GM18520 (cell line): ENCODE measurements around the gene TBC1D1.

ENCODE experiments used
- ATAC-seq: cut with Tn5 transposase; IDR thresholded peaks from one replicate; pipeline ENCODE4 v1.9.1; 2021; ENCODE audit not compliant: unreplicated experiment

The TBC1D1 gene

GRCh38 chr4:38095691-38096090 lies 204.8 kb downstream of the TBC1D1 start:
- no peak for ATAC-seq

DNA sequence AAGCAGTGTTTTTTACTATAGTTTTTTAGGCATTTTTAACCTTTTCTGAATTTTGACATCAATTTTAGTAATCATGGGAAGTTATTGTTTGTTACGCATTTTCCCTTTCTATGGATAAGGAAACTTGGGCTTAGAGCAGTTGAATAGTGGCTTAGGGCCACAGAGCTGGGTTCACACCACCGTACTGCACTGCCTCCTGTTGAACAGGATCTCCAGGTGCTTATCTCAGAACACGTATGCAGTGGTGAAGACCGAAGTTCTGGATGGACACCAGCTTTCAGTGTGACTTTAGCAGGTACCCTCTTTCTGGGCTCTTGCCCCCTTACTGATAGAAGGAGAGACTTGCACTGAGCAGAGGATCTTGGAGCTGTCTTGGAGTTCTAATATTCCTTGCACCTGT lies 206.9 kb downstream of the TBC1D1 start:
- ATAC-seq, result no peak

DNA sequence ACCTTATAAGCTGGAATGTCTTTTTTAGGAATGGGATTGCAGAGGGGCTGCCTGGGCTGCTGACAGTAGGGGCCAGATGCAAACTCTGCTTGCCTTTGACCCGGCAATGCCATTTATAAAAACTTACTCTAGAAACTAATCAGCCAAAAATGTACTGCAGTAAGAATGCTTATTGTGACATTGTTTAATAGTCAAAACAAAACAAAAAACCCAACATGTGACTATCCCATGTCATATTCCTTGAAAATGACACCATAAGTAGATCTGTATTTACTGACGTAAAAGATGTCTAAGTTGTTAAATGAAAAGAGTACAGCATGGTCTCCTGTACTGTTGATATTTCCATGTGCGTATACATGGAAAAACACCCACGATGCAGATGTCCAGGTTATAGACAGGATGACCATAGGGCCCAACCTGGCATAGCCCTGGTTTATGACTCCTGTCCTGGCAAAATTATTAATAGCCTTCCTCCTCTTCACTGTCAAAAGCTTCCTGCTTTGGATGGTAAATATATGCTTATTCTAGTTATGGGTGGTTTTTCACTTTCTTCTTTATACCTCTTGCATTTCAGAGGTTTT lies 208.2 kb downstream of the TBC1D1 start:
- no peak for ATAC-seq

- ATAC-seq, result no peak
Measured at GRCh38 chr4:38099908-38100407, 209.1 kb downstream of the TBC1D1 start.

DNA sequence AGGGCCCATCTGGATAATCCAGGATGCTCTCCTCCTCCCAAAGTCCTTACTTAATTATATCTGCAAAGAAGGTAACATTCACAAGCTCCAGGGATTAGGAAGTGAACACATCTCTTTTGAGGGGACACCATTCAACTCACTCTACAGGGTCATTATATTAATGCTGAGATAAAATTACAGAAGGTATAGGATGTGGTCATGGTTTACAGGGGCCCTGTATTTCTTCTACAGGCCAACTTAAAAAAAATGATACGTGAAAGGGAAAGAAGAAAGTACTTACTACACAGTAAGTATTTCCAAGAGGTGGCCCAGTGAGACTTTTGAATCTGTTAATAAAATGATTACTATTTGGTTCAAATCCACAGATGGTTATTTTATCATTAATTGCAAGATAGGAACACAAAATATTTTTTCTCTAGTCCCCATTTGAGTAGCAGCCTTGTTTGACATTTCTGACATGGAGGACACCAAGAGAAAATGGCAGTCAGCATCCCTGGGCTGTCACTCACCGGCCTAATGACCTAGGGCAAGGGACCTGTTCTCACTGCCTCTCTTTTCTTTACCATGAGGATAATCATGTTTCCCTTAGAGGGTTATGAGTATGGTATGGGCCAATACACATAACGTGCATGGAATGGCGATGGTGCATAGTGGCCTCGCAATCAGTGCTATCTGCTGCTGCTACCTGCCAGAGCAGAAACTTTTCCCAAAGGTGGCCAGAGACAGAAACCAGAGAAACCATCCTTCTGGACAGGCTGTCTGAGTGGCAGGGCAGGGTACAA lies 209.8 kb downstream of the TBC1D1 start:
- no peak for ATAC-seq

- no peak for ATAC-seq
Measured at GRCh38 chr4:38101563-38101962, 210.7 kb downstream of the TBC1D1 start.

DNA sequence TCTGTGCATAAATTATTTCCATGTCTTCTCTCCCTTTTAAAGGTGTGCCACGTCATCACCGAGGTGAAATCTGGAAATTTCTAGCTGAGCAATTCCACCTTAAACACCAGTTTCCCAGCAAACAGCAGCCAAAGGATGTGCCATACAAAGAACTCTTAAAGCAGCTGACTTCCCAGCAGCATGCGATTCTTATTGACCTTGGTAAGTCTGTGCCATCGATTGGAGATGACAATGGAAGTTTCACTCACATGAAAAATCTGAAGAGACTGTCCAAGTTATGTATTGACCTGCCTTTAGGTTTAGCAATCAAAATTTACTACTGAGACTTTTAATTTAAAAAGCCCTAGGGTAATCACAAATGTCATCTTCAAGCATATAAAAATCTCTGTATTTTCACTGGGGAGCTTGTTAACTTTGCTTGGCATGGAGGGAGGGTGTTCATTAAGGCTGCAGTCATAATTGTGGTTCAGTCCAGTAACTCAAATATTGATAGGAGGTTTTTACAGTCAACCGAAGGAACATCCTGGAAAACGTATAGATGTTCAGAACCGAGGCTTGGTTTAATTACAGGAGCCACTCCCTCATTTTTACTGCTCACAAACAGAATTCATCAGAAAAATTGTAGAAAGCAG lies 212.2 kb downstream of the TBC1D1 start:
- no peak for ATAC-seq

DNA sequence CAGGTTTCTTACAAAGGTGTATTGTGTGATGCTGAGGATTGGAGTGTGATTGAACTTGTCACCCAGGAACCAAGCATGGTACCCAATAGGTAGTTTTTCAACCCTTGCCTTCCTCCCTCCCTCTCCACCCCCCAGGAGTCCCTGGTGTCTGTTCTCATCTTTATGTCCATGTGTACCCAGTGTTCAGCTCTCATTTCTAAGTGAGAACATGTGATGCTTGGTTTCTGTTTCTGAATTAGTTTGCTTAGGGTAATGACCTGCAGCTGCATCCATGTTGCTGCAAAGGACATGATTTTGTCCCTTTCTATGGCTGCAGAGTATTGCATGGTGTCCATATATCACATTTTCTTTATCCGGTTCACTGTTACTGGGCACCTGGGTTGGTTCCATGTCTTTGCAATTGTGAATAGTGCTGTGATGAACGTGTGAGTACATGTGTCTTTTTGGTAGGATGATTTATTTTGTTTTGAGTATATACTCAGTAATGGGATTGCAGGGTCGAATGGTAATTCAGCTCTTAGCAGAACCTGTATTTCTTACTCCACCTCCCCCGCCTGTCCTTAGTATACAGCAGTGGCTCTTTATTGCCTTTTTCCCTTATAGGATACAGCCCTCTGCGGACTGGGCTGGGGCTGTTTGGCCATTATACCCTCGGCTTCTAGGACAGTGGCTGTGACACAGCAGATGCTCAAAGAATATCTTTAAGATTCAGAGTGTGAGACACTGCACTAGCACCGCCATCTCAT lies 214.8 kb downstream of the TBC1D1 start:
- peak; percentile 93 for ATAC-seq

- no peak for ATAC-seq
Measured at GRCh38 chr4:38106311-38106710, 215.4 kb downstream of the TBC1D1 start.

GRCh38 chr4:38106886-38107514 lies 216.1 kb downstream of the TBC1D1 start:
- no peak for ATAC-seq

GRCh38 chr4:38107818-38108217 lies 216.9 kb downstream of the TBC1D1 start:
- no peak for ATAC-seq

GRCh38 chr4:38109370-38109769 lies 218.5 kb downstream of the TBC1D1 start:
- no peak for ATAC-seq

- ATAC-seq, result no peak
Measured at GRCh38 chr4:38109896-38110295, 219.0 kb downstream of the TBC1D1 start.

- no peak for ATAC-seq
Measured at GRCh38 chr4:38111024-38111423, 220.1 kb downstream of the TBC1D1 start.

DNA sequence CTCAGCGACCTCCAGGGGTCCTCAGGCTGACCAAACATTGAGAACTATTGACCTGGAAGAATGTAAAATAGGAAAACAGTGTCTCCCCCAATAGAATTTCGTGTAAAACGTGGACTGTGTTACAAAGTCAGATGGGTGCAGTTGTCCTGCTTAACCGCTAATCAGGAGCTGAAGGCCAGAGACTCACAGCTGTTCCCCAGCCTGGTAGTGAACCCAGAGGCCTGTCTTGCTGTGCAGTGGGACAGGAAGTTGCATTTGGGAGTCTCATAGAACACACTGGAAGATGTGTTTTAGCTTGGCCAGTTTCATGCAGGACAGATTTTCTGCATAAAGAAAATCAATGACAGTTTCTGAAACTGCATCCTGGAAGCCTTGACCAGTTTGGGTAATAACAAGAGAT lies 220.8 kb downstream of the TBC1D1 start:
- ATAC-seq, result no peak

GRCh38 chr4:38113132-38113531 lies 222.2 kb downstream of the TBC1D1 start:
- no peak for ATAC-seq

DNA sequence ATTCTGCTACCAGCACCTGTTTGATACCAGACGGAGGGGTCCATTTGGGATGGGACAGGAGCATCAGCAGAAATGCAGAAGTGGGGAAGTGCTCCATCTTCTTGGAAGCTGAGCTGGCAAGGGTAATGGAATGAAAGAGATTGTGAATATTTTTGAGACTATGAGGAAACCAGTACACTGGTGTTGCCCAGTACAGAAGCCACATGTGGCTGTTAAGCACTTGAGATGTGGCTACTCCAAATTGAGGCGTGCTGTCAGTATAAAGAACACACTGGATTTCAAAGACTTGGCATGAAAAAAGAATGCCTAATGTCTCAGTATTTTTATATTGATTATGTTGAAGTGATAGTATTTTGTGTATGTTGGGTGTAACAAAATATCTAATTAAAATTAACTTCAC lies 222.7 kb downstream of the TBC1D1 start:
- ATAC-seq, result no peak

- no peak for ATAC-seq
Measured at GRCh38 chr4:38114386-38115150, 223.7 kb downstream of the TBC1D1 start.

DNA sequence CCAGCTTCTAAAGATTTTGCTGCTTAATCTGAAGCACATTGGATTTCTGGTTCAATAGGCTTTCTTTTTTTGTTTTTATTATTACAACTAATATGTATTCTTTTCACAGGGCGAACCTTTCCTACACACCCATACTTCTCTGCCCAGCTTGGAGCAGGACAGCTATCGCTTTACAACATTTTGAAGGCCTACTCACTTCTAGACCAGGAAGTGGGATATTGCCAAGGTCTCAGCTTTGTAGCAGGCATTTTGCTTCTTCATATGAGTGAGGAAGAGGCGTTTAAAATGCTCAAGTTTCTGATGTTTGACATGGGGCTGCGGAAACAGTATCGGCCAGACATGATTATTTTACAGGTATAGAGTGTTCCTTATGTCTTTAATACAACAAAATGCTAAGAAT lies 224.7 kb downstream of the TBC1D1 start:
- no peak for ATAC-seq

GRCh38 chr4:38117591-38117990 lies 226.7 kb downstream of the TBC1D1 start:
- no peak for ATAC-seq
